ENCODE results near the gene RNF208.

The RNF208 gene, protein sequence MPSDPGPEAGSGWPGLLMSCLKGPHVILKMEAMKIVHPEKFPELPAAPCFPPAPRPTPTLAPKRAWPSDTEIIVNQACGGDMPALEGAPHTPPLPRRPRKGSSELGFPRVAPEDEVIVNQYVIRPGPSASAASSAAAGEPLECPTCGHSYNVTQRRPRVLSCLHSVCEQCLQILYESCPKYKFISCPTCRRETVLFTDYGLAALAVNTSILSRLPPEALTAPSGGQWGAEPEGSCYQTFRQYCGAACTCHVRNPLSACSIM

DNA sequence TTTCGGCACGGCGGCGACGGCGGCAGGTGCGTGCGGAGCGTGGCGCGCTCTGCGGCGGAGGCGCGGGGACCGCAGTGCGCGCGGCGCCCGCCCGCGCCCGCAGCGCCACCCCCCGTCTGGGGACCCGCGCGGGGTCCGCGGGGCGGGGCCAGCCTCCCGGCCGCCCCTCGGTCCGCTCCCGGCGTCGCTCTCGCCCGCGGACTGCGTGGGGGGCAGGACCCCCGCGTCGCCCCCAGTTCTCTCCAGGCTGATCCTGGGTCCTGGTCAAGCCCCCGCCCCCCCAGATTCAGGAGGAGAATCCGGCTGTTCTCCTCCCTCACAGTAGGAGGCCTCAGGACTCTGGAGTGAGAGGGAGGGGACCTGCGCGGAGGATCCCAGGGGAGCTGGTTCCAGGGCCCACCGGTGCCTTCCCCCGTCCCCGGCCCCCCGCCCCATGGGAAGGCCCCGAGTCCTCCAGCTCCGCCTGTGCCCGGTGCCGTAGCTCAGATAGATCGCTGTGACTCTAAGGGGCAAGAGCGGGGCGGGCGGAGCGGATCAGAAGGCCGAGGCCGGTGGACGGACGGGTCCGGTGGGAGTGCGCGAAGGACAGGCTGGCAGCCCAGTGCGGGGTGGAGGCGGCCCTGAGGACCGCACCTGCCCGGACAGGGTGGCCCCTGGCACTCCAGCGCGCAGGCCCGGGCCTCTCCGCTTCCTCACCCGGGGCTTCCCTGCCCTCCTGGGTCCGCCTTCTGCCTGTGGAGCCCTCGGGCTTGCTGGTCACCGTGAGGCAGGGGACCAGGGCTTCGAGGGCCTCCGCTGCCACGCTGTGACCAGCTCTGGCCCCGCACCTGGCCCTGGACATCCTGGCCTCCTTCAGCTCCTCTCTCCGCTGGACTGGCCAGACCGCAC lies at the start of gene RNF208:
RNF208 (minus strand) TSS at position 51 of the 888 bp plus-strand sequence. CDS start 1,028 bp downstream, outside the sequence.
- no peaks in the 10 kb centered on the region; the same call in none of the 2 replicates for H3K36me3 ChIP-seq (replicated peaks)
- no peaks in the 10 kb centered on the region for H3K27me3 ChIP-seq (ENCODE audit: low read depth)
- in situ Hi-C loops (cut with MboI; ENCODE audit: low sequenced_read_pairs), result no loop called here
- peak in 1 of 2 experiments; percentile 64 for DNase-seq (ENCODE audit: low spot score in 2 of 2)
- peaks cover 11% of the 10 kb centered on the region for H3K4me1 ChIP-seq
- peak within 1 kb of the TSS; percentile 84 for H3K4me3 ChIP-seq
- H3K9me3 ChIP-seq, result no peaks in the 10 kb centered on the region

GRCh38 chr9:137271696-137272076 lies 49.6 kb upstream of the RNF208 start:
- DNase-seq (ENCODE audit: low spot score in 2 of 2), result peak in 1 of 2 experiments; percentile 6
- Histone ChIP-seq H3K27me3 (ENCODE audit: low read depth) (no peaks in the 10 kb centered on the region), H3K9me3 (no peaks in the 10 kb centered on the region), H3K36me3 (replicated peaks) (peaks cover 40% of the 10 kb centered on the region), H3K4me3 (no peak overlapping the region), H3K4me1 (peaks cover 2% of the 10 kb centered on the region; the same call in 1 of the 2 replicates)
- in situ Hi-C loops (cut with MboI; ENCODE audit: low sequenced_read_pairs), result no loop called here

- in situ Hi-C loops (cut with MboI; ENCODE audit: low sequenced_read_pairs), result no loop called here
- Histone ChIP-seq H3K9me3 (no peaks in the 10 kb centered on the region), H3K4me3 (no peak overlapping the region), H3K36me3 (replicated peaks) (peaks cover 43% of the 10 kb centered on the region), H3K4me1 (no peaks in the 10 kb centered on the region), H3K27me3 (ENCODE audit: low read depth) (no peaks in the 10 kb centered on the region)
- no peak for DNase-seq (ENCODE audit: low spot score in 2 of 2)
Observed at GRCh38 chr9:137270929-137271695, 49.1 kb upstream of the RNF208 start.

DNA sequence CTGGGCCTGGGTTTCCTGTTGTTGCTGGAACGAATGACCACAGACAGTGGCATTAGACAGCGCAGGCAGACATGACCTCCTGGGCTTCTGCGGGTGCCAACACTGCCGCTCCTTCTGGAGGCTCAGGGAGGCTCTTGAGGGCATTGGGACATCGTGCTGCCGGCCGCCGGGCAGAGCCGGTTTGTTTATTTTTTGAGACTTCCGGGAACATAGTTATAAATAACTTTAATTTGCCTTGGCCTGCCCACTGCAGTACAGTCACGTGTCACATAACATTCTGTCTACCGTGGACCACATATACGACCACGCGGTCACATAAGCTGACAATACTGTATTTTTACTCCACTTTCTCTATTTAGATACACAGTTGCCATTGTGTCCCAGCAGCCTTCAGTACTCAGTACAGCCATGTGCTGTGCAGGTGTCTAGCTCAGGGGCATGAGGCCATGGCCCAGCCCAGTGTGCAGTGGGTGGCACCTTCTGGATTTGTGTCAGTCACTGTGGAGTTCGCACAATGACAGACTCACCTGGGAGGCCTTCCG lies 47.3 kb upstream of the RNF208 start:
- Histone ChIP-seq H3K36me3 (replicated peaks) (peaks cover 56% of the 10 kb centered on the region), H3K4me1 (no peaks in the 10 kb centered on the region), H3K27me3 (ENCODE audit: low read depth) (no peaks in the 10 kb centered on the region), H3K9me3 (no peaks in the 10 kb centered on the region), H3K4me3 (no peak overlapping the region)
- in situ Hi-C loops (cut with MboI; ENCODE audit: low sequenced_read_pairs), result no loop called here
- DNase-seq (ENCODE audit: low spot score in 2 of 2), result no peak

DNA sequence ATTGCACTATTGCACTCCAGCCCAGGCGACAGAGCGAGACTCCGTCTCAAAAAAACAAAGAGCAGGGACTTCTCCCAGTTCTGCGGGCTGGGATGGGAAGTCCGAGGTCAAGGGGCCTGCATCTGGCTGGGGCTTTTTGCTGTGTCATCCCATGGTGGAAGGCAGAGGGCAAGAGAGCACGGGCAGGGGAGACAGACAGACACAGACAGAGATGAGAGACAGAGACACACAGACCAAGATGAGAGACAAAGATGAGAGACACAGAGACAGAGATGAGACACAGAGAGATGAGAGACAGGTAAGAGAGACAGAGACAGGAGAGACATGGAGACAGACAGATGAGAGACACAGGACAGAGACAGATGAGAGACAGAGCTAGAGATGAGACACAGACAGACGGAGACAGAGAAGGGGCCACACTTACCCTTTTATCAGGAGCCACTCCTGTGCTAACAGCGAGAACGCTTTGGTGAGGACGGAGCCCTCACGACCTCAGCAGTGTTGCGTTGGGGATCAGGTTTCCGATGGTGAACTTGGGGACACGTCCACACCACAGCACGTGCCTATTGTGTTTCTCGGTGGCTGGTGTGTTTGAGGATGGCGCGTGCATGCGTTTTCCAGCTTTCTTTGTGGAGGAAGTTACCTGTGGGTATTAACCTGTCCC lies 46.6 kb upstream of the RNF208 start:
- DNase-seq (ENCODE audit: low spot score in 2 of 2), result no peak
- H3K36me3 ChIP-seq (replicated peaks), result peaks cover 62% of the 10 kb centered on the region
- no peaks in the 10 kb centered on the region for H3K27me3 ChIP-seq (ENCODE audit: low read depth)
- no peaks in the 10 kb centered on the region for H3K4me1 ChIP-seq
- H3K9me3 ChIP-seq, result no peaks in the 10 kb centered on the region
- in situ Hi-C loops (cut with MboI; ENCODE audit: low sequenced_read_pairs), result no loop called here
- no peak overlapping the region for H3K4me3 ChIP-seq

DNA sequence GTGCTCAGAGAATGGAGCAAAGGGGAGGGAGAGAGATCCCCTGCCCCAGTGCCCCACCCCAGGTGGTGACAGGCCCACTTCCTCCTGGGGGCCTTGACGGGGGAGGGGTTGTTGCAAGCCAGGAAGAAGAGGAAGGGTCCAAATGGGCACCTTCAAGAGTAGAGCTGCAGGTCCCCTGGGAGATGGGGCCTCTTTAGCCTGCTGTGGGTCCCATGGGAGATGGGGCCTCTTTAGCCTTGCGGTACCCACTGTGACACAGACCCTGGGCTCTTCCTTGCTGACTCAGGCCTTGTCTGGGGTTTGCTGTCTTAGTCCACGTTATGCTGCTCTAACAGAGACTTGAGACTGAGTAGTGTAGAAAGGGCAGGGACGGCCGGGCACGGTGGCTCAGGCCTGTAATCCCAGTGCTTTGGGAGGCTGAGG lies 45.9 kb upstream of the RNF208 start:
- in situ Hi-C loops (cut with MboI; ENCODE audit: low sequenced_read_pairs), result no loop called here
- DNase-seq (ENCODE audit: low spot score in 2 of 2), result no peak
- Histone ChIP-seq H3K36me3 (replicated peaks) (peaks cover 61% of the 10 kb centered on the region), H3K27me3 (ENCODE audit: low read depth) (no peaks in the 10 kb centered on the region), H3K4me1 (no peaks in the 10 kb centered on the region), H3K4me3 (no peak overlapping the region), H3K9me3 (no peaks in the 10 kb centered on the region)

DNA sequence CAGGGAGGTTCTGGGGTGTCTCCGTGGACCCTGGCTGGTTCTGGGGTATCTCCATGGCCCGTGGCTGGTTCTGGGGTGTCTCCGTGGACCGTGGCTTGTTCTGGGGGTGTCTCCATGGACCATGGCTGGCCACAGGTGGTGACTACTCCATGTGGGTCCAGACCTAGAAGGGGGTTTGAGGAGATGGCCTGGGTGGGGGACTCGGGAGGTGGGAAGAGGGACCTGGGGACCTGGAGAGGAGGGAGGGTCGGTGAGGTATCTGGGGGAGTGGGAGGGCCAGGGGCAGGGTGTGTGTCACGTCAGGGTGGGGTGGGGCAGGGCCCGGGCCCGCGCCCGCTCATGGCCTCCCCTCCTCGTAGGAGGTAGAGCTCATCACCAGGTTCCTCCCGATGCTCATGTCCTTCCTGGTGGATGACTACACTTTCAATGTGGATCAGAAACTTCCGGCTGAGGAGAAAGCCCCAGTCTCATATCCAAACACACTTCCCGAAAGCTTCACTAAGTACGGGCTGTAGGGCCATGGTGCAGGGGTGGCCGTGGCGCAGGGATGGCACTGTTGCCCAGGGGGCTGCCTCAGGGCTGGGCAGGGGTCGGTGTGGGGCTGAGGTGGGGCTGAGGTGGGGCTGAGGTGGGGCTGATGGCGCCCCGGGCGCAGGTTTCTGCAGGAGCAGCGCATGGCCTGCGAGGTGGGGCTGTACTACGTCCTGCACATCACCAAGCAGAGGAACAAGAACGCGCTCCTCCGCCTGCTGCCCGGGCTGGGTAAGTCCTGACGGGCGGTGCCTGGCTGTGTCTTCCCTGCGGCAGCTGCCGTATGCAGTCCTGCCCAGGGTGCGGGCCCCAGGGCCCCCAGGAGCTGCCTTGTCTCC lies 44.8 kb upstream of the RNF208 start:
- H3K27me3 ChIP-seq (ENCODE audit: low read depth), result no peaks in the 10 kb centered on the region
- no peaks in the 10 kb centered on the region for H3K9me3 ChIP-seq
- H3K4me3 ChIP-seq, result no peak overlapping the region
- peaks cover 52% of the 10 kb centered on the region for H3K36me3 ChIP-seq (replicated peaks)
- H3K4me1 ChIP-seq, result no peaks in the 10 kb centered on the region
- no peak for DNase-seq (ENCODE audit: low spot score in 2 of 2)
- in situ Hi-C loops (cut with MboI; ENCODE audit: low sequenced_read_pairs), result no loop called here

- in situ Hi-C loops (cut with MboI; ENCODE audit: low sequenced_read_pairs), result no loop called here
- H3K4me3 ChIP-seq, result no peak overlapping the region
- peak in 1 of 2 experiments; percentile 10 for DNase-seq (ENCODE audit: low spot score in 2 of 2)
- no peaks in the 10 kb centered on the region for H3K27me3 ChIP-seq (ENCODE audit: low read depth)
- H3K36me3 ChIP-seq (replicated peaks), result peaks cover 52% of the 10 kb centered on the region
- H3K9me3 ChIP-seq, result no peaks in the 10 kb centered on the region
- H3K4me1 ChIP-seq, result no peaks in the 10 kb centered on the region
Observed at GRCh38 chr9:137266162-137266527, 44.1 kb upstream of the RNF208 start.

- Histone ChIP-seq H3K27me3 (ENCODE audit: low read depth) (no peaks in the 10 kb centered on the region), H3K9me3 (no peaks in the 10 kb centered on the region), H3K4me1 (no peaks in the 10 kb centered on the region), H3K4me3 (no peak overlapping the region), H3K36me3 (replicated peaks) (peaks cover 52% of the 10 kb centered on the region)
- DNase-seq (ENCODE audit: low spot score in 2 of 2), result no peak
- in situ Hi-C loops (cut with MboI; ENCODE audit: low sequenced_read_pairs), result no loop called here
Observed at GRCh38 chr9:137265496-137266161, 43.6 kb upstream of the RNF208 start.

- Histone ChIP-seq H3K4me3 (no peak overlapping the region), H3K36me3 (replicated peaks) (peaks cover 50% of the 10 kb centered on the region), H3K4me1 (no peaks in the 10 kb centered on the region), H3K27me3 (ENCODE audit: low read depth) (no peaks in the 10 kb centered on the region), H3K9me3 (no peaks in the 10 kb centered on the region)
- DNase-seq (ENCODE audit: low spot score in 2 of 2), result no peak
- in situ Hi-C loops (cut with MboI; ENCODE audit: low sequenced_read_pairs), result no loop called here
Observed at GRCh38 chr9:137264067-137264466, 42.0 kb upstream of the RNF208 start.

DNA sequence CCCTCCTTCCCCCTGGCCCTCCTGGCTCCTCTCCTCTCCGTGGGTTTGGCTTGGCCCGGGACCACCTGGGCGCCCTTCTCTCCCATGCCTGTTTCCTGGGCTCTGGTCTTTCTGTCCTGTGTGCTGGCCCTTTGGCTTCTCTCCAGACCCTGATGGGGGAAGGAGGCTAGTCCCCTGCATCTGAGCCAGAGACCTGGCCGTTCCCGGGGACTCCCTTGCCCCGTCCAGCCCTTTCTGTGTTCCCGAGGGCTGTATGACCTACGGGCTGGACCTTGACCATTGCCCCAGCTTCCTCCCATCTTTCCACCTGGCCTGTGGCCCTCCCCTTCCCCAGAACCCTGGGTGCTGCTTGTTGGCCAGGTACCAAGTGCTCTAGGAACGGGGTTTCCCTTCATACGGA lies 41.5 kb upstream of the RNF208 start:
- peaks cover 50% of the 10 kb centered on the region for H3K36me3 ChIP-seq (replicated peaks)
- in situ Hi-C loops (cut with MboI; ENCODE audit: low sequenced_read_pairs), result no loop called here
- no peaks in the 10 kb centered on the region for H3K9me3 ChIP-seq
- no peaks in the 10 kb centered on the region for H3K4me1 ChIP-seq
- no peak for DNase-seq (ENCODE audit: low spot score in 2 of 2)
- no peak overlapping the region for H3K4me3 ChIP-seq
- no peaks in the 10 kb centered on the region for H3K27me3 ChIP-seq (ENCODE audit: low read depth)

GRCh38 chr9:137262909-137263285 lies 40.9 kb upstream of the RNF208 start:
- Histone ChIP-seq H3K4me3 (no peak overlapping the region), H3K36me3 (replicated peaks) (peaks cover 45% of the 10 kb centered on the region), H3K9me3 (no peaks in the 10 kb centered on the region), H3K27me3 (ENCODE audit: low read depth) (no peaks in the 10 kb centered on the region), H3K4me1 (no peaks in the 10 kb centered on the region)
- no peak for DNase-seq (ENCODE audit: low spot score in 2 of 2)
- in situ Hi-C loops (cut with MboI; ENCODE audit: low sequenced_read_pairs), result no loop called here
